H7 (cell line): ENCODE measurements around the gene TCN2. TPM values are rescaled to one million over a fixed set of nuclear protein-coding genes. Genes with fewer than 3 reads are reported as not detected.

Experiments
- DNase-seq: peaks from one replicate; pipeline ENCODE4 v3.0.0; 2012
- H3K27me3 ChIP-seq: 2 replicates; pipeline ENCODE4 v1.6.0; 2011; ENCODE audit warnings: mild to moderate bottlenecking, low read length; ENCODE audit not compliant: control insufficient read depth, insufficient read depth
- H3K36me3 ChIP-seq: replicated peaks from 2 replicates; pipeline ENCODE4 v1.5.1; 2011; ENCODE audit warnings: low read length; ENCODE audit not compliant: control insufficient read depth, insufficient read depth
- H3K4me3 ChIP-seq: 2 replicates; pipeline ENCODE4 v1.5.1; 2011; ENCODE audit warnings: low read depth, mild to moderate bottlenecking, control low read depth, low read length, moderate library complexity; ENCODE audit not compliant: insufficient read depth
- total RNA-seq: library from RNA; depleted of rRNA; stranded (reverse); fragments of >200 nt; shearing (Covaris generic); gene quantifications from 2 replicates; pipeline ENCODE4 v1.2.3, GENCODE V29; 2014

The TCN2 gene
- total RNA-seq, 1 experiment from 2014 or later: 35.6 TPM

GRCh38 chr22:30572840-30573593, 34.0 kb upstream of the TCN2 start:
- Histone ChIP-seq H3K4me3 (no peak overlapping the region), H3K27me3 (no peaks in the 10 kb centered on the region), H3K36me3 (peaks cover 8% of the 10 kb centered on the region)
- peak; percentile 43 for DNase-seq

DNA sequence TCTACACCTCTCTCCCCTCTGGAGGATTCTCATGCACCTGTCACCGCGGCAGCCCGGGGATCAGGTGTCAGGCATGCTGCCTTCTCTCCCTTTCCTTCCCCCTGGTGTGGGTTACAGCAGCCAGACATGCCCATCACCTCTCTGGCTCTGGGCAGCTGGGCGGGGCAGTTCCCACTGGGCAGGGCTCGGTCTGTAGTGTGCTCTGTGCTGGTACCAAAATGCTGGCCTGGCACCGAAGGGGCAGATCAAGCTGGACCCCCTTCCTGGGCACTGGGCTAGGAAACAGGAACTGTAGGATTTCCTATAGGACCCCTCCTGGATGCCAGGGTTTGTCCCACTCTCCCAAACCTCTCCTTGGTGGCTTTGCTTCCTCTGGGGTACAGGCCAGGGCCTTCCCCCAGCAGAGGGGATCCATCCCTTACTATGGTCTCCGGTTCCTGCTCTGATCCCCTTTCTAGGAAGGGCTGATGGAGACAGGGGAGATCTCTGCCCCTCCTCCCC, 33.3 kb upstream of the TCN2 start:
- DNase-seq: peak; percentile 74
- Histone ChIP-seq H3K36me3 (peaks cover 13% of the 10 kb centered on the region), H3K27me3 (no peaks in the 10 kb centered on the region), H3K4me3 (peak overlapping the region; percentile 57; the same call in 1 of the 2 replicates)

DNA sequence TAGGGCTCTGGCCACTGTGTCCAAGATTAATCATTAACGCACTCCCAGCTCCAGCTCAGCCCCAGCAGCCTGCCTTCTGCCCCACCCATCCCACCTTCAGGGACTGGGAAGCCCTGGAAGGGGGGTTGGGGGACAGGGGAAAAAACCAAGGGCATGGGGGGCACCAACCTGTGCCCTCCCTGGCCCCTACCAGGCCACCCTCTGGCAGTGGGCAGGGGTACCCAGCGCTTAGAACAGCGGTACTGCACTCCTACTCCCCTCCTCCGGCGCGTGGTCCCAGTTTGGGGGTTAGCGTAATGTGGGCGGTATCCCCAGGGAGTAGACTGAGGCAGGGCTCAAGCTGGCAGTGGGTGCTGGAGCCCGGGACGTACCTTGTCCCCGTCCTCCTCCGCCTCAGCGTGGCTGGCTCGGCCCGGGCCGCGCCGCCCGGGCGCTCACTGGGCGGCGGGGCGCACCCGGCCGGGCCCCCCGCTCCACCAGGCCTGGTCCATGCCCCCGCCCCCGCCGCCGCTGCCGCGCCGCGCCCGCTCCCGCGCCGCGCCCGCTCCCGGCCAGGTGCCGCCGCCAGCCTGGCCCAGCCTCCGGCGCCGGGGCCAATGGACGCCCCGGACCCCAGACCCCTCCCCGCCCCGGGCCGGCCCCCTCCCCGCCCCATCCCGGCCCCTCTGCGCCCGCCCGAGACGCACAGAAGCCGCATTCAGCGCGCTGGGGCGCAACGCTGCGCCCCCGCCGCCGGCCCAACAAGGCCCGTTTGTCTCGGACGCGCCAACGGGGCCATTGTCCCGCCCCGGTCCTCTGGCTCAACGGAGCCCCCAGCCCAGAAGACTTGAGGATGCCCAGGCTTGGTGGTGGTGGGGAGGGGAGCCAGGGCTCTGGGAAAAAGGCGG, 32.6 kb upstream of the TCN2 start, which contains the start of gene GAL3ST1:
TSS of gene GAL3ST1 (minus strand) at position 571 of the 887 bp plus-strand sequence. CDS start 17,273 bp downstream, outside the sequence.
- DNase-seq: peak; percentile 99
- peak within 1 kb of the TSS; percentile 57 for H3K4me3 ChIP-seq
- peaks cover 19% of the 10 kb centered on the region for H3K36me3 ChIP-seq
- no peaks in the 10 kb centered on the region for H3K27me3 ChIP-seq

DNA sequence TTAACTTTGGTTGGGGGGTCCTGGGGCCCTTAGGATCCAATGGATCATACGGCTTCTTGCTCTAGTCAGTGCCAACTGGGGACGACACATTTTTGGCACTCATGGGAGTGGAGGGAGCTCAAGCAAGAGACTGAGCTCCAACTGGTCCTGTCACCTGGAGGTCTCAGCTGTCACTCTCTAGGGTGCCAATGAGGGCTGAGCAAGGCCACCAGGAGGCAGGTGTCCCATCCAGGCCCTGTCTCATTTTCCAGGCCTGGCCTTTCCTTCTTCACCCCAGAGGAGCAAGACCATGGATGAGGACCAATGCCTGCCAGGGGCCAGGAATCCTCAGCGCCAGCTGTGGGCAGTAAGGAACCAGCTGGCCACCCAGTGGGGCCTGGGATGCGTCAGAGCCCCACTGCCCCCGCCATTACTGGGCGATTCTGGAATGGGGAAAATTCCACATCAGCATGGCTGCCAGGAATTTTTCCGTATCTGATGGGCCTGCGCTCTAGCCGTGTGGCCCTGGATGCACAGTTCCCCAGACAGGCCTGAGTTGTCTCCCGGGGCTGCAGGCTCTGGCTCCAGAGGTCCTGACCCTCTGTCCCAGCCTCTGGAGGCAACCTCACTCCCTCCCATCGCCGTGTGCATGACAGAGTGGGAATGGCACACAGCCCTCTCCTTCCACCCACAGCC, 31.8 kb upstream of the TCN2 start:
- DNase-seq: peak; percentile 86
- Histone ChIP-seq H3K27me3 (no peaks in the 10 kb centered on the region), H3K36me3 (peaks cover 23% of the 10 kb centered on the region), H3K4me3 (peak overlapping the region; percentile 39)

GRCh38 chr22:30575859-30576258, 31.1 kb upstream of the TCN2 start:
- no peaks in the 10 kb centered on the region for H3K27me3 ChIP-seq
- peak; percentile 53 for DNase-seq
- H3K4me3 ChIP-seq: no peak overlapping the region
- H3K36me3 ChIP-seq: peaks cover 29% of the 10 kb centered on the region

- no peak for DNase-seq
- Histone ChIP-seq H3K36me3 (peaks cover 40% of the 10 kb centered on the region), H3K4me3 (no peak overlapping the region)
Observed at GRCh38 chr22:30578481-30578880, 28.5 kb upstream of the TCN2 start.

DNA sequence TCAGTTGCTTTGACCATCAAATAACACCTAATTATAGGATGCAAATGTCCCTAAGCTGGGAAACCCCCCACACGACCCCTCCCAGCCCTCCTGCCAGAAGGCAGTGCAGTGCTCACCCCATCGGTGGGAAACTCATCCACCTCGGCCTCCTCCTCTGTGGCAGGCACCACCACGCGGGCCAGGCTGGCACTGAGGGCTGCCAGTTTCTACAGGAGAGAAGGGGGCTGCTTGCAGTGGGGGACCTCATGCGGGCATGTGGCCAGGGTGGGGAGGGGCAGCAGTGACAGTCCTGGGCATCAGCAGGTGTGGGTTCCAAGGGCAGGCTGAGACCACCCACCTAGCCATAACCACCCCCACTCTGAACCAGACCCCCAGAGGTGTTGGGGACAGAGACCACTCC, 26.1 kb upstream of the TCN2 start:
- no peaks in the 10 kb centered on the region for H3K27me3 ChIP-seq
- no peak for DNase-seq
- H3K36me3 ChIP-seq: peaks cover 56% of the 10 kb centered on the region
- H3K4me3 ChIP-seq: no peak overlapping the region

More at GRCh38 chr22:30578481-30578880, 28.5 kb upstream of the TCN2 start:
- H3K27me3 ChIP-seq: no peaks in the 10 kb centered on the region

GRCh38 chr22:30582051-30582450, 24.9 kb upstream of the TCN2 start:
- no peak overlapping the region for H3K4me3 ChIP-seq
- H3K27me3 ChIP-seq: no peaks in the 10 kb centered on the region
- no peak for DNase-seq
- peaks cover 61% of the 10 kb centered on the region for H3K36me3 ChIP-seq

GRCh38 chr22:30582788-30583545, 24.0 kb upstream of the TCN2 start:
- DNase-seq: peak; percentile 54
- Histone ChIP-seq H3K4me3 (no peak overlapping the region), H3K27me3 (no peaks in the 10 kb centered on the region), H3K36me3 (peaks cover 68% of the 10 kb centered on the region)

GRCh38 chr22:30584441-30584840, 22.5 kb upstream of the TCN2 start:
- Histone ChIP-seq H3K4me3 (no peak overlapping the region), H3K36me3 (peaks cover 69% of the 10 kb centered on the region), H3K27me3 (no peaks in the 10 kb centered on the region)
- DNase-seq: no peak

GRCh38 chr22:30586414-30586813, 20.6 kb upstream of the TCN2 start:
- DNase-seq: no peak
- Histone ChIP-seq H3K36me3 (peaks cover 56% of the 10 kb centered on the region), H3K4me3 (no peak overlapping the region), H3K27me3 (no peaks in the 10 kb centered on the region)

GRCh38 chr22:30591191-30591587, 15.8 kb upstream of the TCN2 start:
- Histone ChIP-seq H3K36me3 (peaks cover 30% of the 10 kb centered on the region), H3K4me3 (peak overlapping the region; percentile 60)
- DNase-seq: no peak

DNA sequence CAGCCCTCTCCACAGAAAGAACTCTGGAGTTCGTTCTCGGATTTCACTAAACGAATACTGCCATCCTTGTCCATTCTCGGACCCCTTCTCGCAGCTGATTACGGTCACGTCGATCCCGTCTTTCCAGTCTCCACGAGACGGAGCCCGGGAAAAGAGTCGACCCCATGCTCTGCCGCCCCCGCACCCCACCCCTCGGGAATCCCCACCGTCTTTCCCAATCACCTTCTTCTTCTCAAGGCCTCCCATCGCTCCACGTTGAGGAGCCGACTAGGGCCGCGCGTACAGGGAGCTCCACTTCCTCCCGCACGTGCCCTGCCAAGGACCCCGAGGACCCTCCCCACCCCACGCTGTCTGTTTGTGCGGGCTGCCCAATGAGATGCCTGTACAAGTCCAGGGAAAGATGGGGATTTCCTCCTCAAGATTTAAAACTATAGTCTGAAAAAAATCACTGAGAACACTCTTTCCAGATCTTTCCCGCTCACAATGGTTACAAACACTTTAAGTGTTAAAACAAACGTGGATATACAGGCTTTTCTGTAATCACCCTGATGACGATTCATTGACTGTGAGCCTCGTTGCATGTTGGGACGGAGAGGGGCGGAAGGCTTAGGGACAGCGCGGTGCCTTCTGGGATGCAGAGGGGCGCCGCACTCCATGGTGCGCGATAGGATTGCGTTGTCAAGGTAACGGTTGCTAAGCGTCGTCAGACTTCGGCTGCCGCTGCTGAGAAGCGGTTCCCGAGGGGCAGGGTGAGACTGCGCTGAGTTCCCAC, 15.2 kb upstream of the TCN2 start, which contains the start of gene PES1:
TSS of gene PES1 (minus strand) at position 323 of the 772 bp plus-strand sequence. CDS start at position 246, 77 bp downstream.
- Histone ChIP-seq H3K4me3 (peak within 1 kb of the TSS; percentile 60), H3K27me3 (peaks cover 3% of the 10 kb centered on the region; the same call in 1 of the 2 replicates), H3K36me3 (peaks cover 25% of the 10 kb centered on the region)
- peak; percentile 97 for DNase-seq

More at GRCh38 chr22:30591191-30591587, 15.8 kb upstream of the TCN2 start:
- H3K27me3 ChIP-seq: peaks cover 3% of the 10 kb centered on the region; the same call in 1 of the 2 replicates
